Esophagus muscularis mucosa (tissue), 4 donors: ENCODE results near the gene HS2ST1. TPM values are rescaled to one million over a fixed set of nuclear protein-coding genes. Genes with fewer than 3 reads are reported as not detected.

Experiments
- DNase-seq: peaks from one replicate; pipeline ENCODE4 v3.0.0-alpha.2; 2017; ENCODE audit errors: extremely low spot score
- H3K27ac ChIP-seq, 4 donors: fragments of 200-600 bp; sonication (generic); replicated peaks in 1 of 4; 1 replicate in 3 of 4; 2 replicates in 1 of 4; pipeline ENCODE4 v1.5.1; 2016 to 2019; ENCODE audit warnings: mild to moderate bottlenecking in 1 of 4
- H3K27me3 ChIP-seq, 4 donors: fragments of 200-600 bp; sonication (generic); one replicate each; pipeline versions ENCODE4 v1.5.1 to v1.6.0; 2016 to 2019
- H3K36me3 ChIP-seq, 4 donors: fragments of 200-600 bp; sonication (generic); one replicate each; pipeline ENCODE4 v1.5.1; 2016 to 2019
- H3K4me1 ChIP-seq, 4 donors: fragments of 200-600 bp; sonication (generic); one replicate each; pipeline ENCODE4 v1.5.1; 2016 to 2019
- H3K4me3 ChIP-seq, 4 donors: fragments of 200-600 bp; sonication (generic); 1 replicate in 2 of 4; 2 replicates in 2 of 4; pipeline ENCODE4 v1.5.1; 2016 to 2019; ENCODE audit warnings: mild to moderate bottlenecking in 4 of 4, moderate library complexity in 1 of 4
- H3K9me3 ChIP-seq, 4 donors: fragments of 200-600 bp; sonication (generic); 1 replicate in 3 of 4; 2 replicates in 1 of 4; pipeline ENCODE4 v1.5.1; 2016 to 2019
- EP300 ChIP-seq: sonication (generic); formaldehyde crosslinking; IDR thresholded peaks from one replicate; pipeline ENCODE4 v1.6.1; 2017; ENCODE audit warnings: antibody characterized with exemption
- POLR2A ChIP-seq: fragments of 450-650 bp; IDR thresholded peaks from one replicate; pipeline ENCODE4 v1.6.1; 2017; ENCODE audit warnings: antibody characterized with exemption, moderate library complexity, mild to moderate bottlenecking, low read depth
- POLR2AphosphoS5 ChIP-seq, 2 donors: sonication (generic); formaldehyde crosslinking; IDR thresholded peaks; one replicate each; pipeline ENCODE4 v1.6.1; 2017; ENCODE audit warnings: antibody characterized with exemption in 2 of 2
- WGBS: methylation state at CpG from one replicate; pipeline ENCODE4 v1.1.5; 2018; 5-methylcytosine and 5-hydroxymethylcytosine counted together
- intact Hi-C: fragments of 100-400 bp; cut with DNase I; formaldehyde crosslinking; loops from one replicate; pipeline ENCODE4 v1.15.1; 2023
- total RNA-seq, 4 donors: library from RNA; depleted of rRNA; stranded (reverse); fragments of >200 nt; gene quantifications; one replicate each; pipeline versions ENCODE4 v1.1.0 to v1.2.1, GENCODE V29; 2016
- TF ChIP-seq, protein P1 (sequence below), 3 experiments: fragments of 200-600 bp in 2 of 3; fragments of 450-650 bp in 1 of 3; sonication (generic) in 2 of 3; IDR thresholded peaks; one replicate each; pipeline ENCODE4 v1.5.1; 2017 to 2019; ENCODE audit warnings: antibody characterized with exemption in 3 of 3, mild to moderate bottlenecking in 2 of 3, moderate library complexity in 1 of 3

Gene HS2ST1
- total RNA-seq, 4 donors from 2014 or later = 8.5 to 11.6 (median 9.4) TPM

DNA sequence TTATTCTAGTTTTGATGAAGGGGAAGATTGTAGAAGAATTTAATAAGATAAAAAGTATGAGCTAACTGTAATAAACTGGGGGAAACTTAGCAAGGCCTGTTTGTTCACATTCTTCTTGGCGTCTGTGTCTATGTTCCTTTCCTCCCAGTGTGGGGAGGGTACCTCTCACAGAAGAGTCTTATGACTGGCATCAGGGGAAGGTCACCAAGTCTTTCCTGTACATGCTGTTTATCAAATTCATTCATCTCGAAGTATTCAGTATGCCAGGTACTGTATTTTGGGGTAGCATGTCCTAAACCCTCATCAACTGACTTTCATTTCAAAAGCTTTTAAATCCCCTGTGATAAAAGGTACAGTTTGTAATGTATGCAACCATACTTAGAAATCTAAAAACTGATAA lies 78.4 kb downstream of the HS2ST1 start:
- 90% methylated on average over 2 of the region's 2 CpGs for WGBS
- no peak overlapping the region for H3K27ac ChIP-seq
- TF ChIP-seq EP300 = no peak
- TF ChIP-seq, protein P1, sequence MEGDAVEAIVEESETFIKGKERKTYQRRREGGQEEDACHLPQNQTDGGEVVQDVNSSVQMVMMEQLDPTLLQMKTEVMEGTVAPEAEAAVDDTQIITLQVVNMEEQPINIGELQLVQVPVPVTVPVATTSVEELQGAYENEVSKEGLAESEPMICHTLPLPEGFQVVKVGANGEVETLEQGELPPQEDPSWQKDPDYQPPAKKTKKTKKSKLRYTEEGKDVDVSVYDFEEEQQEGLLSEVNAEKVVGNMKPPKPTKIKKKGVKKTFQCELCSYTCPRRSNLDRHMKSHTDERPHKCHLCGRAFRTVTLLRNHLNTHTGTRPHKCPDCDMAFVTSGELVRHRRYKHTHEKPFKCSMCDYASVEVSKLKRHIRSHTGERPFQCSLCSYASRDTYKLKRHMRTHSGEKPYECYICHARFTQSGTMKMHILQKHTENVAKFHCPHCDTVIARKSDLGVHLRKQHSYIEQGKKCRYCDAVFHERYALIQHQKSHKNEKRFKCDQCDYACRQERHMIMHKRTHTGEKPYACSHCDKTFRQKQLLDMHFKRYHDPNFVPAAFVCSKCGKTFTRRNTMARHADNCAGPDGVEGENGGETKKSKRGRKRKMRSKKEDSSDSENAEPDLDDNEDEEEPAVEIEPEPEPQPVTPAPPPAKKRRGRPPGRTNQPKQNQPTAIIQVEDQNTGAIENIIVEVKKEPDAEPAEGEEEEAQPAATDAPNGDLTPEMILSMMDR (IDR thresholded peaks at IDR 0.05) = no peak
- TF ChIP-seq POLR2A = no peak
- no peak for TF ChIP-seq POLR2AphosphoS5 (IDR thresholded peaks at IDR 0.05)
- intact Hi-C loops = no loop called here
- no peak for DNase-seq
- no peaks in the 10 kb centered on the region for H3K4me1 ChIP-seq
- no peaks in the 10 kb centered on the region for H3K9me3 ChIP-seq
- no peaks in the 10 kb centered on the region for H3K36me3 ChIP-seq
- H3K27me3 ChIP-seq = no peaks in the 10 kb centered on the region
- H3K4me3 ChIP-seq = no peak overlapping the region

DNA sequence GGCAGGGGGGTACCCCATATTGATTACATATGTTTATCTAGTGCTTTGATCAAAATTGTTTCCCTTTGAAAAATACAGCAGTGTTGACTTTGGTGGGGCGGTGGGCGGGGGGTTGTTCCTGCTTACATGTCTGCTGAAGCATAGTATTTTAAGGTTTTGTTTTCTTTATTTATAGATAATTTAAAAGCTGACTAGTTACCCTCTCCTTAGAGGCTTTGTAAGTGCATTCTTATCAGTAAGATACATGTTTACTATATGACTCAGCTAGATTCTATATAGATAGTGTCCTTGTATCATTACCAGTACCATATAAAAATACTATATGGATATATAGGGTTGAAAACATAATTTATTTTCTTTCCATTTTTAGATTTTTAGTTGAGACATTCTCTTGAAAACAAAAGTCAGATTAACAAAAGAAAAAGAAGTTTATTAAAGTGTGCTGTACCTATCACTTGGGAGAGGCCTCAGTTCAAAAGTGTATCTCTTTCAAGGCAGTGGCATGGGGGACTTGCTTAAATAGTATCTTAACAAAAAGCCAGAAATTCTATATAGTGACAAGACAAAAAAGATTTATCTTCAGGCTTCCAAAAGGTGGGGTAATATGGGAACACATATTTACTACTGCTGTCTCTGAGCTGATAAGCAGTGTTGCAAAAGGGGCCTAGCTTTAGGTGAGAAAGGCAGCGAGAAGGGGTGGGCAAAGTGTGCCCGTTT lies 79.0 kb downstream of the HS2ST1 start:
- TF ChIP-seq POLR2AphosphoS5 (IDR thresholded peaks at IDR 0.05) (no peak), POLR2A (no peak), EP300 (no peak)
- TF ChIP-seq, protein P1 (IDR thresholded peaks at IDR 0.05) = no peak
- Histone ChIP-seq H3K4me3 (no peak overlapping the region), H3K4me1 (no peaks in the 10 kb centered on the region), H3K27ac (no peak overlapping the region), H3K36me3 (no peaks in the 10 kb centered on the region), H3K9me3 (no peaks in the 10 kb centered on the region), H3K27me3 (no peaks in the 10 kb centered on the region)
- 91% methylated on average over 4 of the region's 4 CpGs for WGBS
- intact Hi-C loops = no loop called here
- DNase-seq = no peak

DNA sequence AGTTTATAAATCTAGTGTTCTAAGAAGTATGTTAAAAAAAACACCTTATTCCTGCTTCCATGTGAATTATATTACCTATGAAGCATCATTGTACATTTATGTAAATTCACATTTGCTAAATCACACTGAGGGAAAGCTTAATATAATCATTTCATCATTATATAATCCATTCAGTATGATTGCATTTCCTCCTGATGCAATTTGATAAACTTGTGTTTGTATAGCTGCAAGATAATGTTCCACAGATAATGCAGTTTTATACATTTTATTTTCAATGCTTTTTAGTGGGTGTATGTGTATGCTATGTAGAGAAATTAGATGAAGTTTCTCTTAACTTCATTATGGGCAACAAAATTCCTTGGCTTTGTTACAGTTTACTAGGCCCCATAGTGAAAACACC lies 79.6 kb downstream of the HS2ST1 start:
- TF ChIP-seq POLR2A = no peak
- TF ChIP-seq, protein P1 (IDR thresholded peaks at IDR 0.05) = no peak
- no peak for TF ChIP-seq EP300
- TF ChIP-seq POLR2AphosphoS5 (IDR thresholded peaks at IDR 0.05) = no peak

DNA sequence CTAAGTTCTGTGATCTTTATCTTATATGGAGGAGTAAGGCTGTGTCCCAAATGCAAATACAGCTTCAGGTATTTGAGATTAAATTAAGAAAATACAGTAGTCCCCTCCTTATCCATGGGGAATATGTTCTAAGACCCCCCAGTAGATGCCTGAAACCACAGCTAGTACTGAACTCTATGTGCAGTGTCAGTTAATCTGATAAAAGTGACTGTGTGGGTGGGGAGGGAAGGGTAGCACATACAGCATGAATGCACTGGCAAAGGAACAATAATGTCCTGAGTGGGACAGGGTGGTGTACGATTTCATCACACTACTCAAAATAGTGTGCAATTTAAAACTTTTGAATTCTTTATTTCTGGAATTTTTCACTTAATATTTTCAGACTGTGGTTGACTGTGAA lies 83.1 kb downstream of the HS2ST1 start:
- 81% methylated on average over 1 of the region's 1 CpG for WGBS
- TF ChIP-seq, protein P1 (IDR thresholded peaks at IDR 0.05) = no peak
- no peak for TF ChIP-seq EP300
- TF ChIP-seq POLR2AphosphoS5 (IDR thresholded peaks at IDR 0.05) = no peak
- no peak for TF ChIP-seq POLR2A
- Histone ChIP-seq H3K9me3 (no peaks in the 10 kb centered on the region), H3K27ac (no peak overlapping the region), H3K4me1 (no peaks in the 10 kb centered on the region), H3K27me3 (no peaks in the 10 kb centered on the region), H3K4me3 (no peak overlapping the region), H3K36me3 (no peaks in the 10 kb centered on the region)
- DNase-seq = no peak
- intact Hi-C loops = no loop called here

More for the DNA sequence above, 79.6 kb downstream of the HS2ST1 start:
- intact Hi-C loops = no loop called here
- H3K36me3 ChIP-seq = no peaks in the 10 kb centered on the region
- H3K9me3 ChIP-seq = no peaks in the 10 kb centered on the region
- H3K4me3 ChIP-seq = no peak overlapping the region
- no peaks in the 10 kb centered on the region for H3K4me1 ChIP-seq
- no peak for DNase-seq
- no peaks in the 10 kb centered on the region for H3K27me3 ChIP-seq
- no peak overlapping the region for H3K27ac ChIP-seq

DNA sequence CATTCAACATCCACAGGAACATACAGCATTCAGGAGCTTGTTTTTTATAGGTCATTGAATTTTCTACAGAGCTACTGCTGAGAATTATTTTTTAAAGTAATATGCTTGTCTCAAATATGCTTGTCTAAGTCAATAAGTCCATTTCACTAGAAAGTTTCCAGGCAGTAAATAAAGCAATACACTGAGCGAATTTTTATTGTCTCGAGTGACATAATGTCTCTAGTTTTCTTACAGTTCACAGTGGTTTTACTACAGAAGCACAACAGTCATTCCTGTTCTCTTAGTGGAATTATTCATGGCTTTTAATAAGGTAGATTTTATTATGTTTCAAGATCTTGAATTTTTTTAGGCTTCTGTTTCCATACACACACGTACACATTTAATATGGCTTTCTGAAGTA lies 83.8 kb downstream of the HS2ST1 start:
- DNase-seq = no peak
- no peaks in the 10 kb centered on the region for H3K9me3 ChIP-seq
- intact Hi-C loops = no loop called here
- no peaks in the 10 kb centered on the region for H3K36me3 ChIP-seq
- no peaks in the 10 kb centered on the region for H3K4me1 ChIP-seq
- 92% methylated on average over 3 of the region's 3 CpGs for WGBS
- H3K4me3 ChIP-seq = no peak overlapping the region
- no peaks in the 10 kb centered on the region for H3K27me3 ChIP-seq
- TF ChIP-seq POLR2AphosphoS5 (IDR thresholded peaks at IDR 0.05) = no peak
- TF ChIP-seq POLR2A = no peak
- TF ChIP-seq EP300 = no peak
- TF ChIP-seq, protein P1 (IDR thresholded peaks at IDR 0.05) = no peak
- no peak overlapping the region for H3K27ac ChIP-seq
